ENCODE data around the gene MT4.
A peak's percentile ranks its signal among the peaks of the same experiment; 100 is the strongest.

Gene MT4

DNA sequence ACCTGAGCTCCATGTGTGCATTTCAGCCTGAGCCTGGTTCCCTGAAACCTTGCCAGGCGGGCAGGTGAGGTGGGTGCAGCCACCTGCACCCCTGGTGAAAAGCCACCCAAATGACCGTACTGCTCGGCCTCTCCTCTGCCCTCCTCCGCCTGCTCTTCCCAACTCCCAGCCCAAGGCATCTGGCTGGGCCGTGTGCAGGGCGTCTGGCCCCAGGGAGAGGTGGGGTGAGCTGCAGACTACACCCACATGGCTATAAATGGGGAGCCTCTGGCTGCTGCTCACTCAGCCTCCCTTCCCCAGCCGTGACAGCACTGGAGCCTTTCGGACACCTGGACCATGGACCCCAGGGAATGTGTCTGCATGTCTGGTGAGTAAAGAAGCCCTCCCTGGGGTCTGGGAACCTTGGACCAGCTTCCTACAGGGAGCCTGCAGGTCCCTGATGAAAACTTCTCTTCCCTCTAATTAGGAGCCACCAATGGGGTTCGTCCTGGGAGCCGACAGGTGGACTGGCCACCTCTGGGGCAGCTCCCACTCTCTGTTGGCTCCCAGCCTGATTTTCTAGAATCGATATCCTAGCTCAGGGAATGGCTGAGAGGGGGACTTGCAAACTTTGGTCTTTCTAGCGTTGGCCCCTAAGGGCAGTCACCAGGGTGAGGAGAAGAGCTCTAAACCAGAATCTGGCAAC lies at the start of gene MT4:
MT4 (plus strand) TSS at position 281 of the 685 bp plus-strand sequence; CDS start at position 337, 56 bp downstream.
- DNase-seq, result no peak

DNA sequence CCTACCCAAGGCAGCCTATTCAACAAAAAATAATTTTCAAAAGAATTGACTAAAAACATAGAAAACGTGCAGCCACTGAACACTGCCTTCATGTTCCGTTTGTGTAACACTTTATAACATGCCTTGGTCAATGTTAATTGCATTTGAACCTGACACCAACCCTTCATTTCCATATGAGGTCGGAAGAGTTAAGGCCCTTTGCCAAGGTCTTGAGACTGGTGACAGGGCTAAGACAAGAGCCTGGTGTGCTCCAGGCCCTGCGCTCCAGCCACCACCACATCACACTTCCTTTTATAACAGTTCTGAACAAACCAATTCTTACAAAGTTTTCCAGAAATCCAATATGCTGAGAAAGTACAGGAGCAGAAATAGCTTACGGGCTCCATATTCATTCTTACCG lies 49.2 kb upstream of the MT4 start:
- DNase-seq, result no peak

DNA sequence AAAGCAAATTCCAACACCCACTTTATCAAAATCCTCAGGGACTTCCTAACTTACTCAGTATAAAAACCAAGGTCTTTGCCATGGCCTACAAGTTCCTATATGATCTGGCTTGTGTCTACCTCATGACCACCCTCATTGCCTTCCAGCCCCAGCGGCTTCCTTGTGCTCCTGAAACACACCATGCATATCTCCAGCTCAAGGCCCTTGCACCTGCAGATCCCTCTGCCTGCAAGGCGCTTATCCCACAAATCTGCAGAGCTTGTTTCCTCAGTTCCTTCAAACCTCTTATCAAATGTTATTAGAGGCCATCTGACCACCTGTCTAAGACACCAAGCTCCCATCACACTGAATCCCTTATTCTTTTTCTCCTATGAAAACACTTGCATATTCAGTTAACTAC lies 47.7 kb upstream of the MT4 start:
- DNase-seq, result no peak

DNA sequence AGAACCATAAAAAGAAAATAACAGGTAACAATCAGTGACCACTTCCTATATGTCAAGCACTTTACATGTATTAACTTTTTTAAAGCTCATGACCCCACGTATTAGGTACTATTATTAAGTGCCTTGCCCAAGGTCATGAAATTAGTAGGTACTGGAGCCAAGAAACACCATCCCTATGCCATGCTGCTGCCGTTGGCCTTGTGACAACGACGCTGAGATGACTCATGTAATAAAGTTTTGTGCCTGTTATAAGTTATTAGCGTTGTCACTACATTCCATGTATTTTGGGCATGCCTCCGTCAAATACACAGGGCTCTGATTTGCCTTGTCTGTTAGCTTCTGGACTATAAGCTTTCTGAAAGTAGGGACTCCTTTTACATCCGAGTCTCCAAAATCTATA lies 46.4 kb upstream of the MT4 start:
- no peak for DNase-seq

DNA sequence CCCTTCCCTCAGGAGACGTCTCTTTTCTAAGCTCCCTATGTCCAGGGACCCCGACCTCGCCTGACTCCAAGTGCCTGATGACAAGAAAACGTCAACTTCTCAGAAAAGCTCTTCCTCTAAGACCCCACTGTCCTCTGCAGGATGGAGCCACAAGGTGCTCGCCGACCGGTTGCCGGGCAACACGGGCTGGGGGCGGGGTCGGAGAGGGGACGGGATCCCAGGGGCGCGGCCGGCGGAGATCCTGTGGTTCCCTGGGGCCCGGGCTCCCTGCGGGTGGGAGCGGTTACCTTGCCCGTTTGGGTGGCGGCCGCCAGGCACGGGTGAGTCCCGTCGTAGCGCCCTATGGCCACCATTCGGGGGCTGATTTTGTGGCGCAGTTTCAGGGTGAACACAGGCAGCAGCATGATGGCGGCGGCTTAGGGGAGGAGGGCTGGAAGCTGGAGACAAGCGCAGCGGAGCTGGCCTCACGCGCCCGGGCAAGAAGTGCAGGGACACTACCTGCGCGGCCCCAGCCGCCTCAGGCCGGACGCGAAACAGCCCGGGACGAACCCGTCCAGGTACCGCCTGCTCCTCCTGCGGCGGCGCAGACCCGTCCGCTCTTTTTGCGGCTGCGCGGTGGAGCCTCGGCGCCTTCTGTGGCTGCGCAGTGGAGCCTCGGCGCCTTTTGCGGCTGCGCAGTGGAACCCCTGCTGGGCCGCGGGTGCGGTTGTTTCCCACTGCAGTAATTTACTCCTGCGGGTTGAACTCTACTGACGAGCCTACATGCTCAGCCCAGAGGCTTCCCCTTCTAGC lies 45.2 kb upstream of the MT4 start, which contains the start of gene BBS2:
BBS2 (minus strand) TSS at position 566 of the 792 bp plus-strand sequence; CDS start at position 404, 162 bp downstream.
- DNase-seq, result peak; percentile 92 to 97 (median 95)

DNA sequence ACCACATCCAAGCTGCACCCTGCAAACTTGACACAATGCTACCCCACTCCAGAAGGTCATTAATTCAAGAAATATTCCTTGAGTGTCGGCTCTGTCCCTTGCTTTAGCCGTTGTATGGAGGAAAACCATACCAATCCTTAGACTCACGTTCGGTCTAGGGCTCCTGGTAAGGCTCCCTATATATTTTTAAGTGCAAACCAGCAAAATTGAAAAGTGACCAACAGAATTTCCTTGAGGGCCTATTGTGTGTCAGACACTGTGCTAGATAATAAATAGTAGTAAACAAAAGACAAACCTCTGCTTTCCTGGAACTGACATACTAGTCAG lies 44.7 kb upstream of the MT4 start:
- DNase-seq, result no peak

DNA sequence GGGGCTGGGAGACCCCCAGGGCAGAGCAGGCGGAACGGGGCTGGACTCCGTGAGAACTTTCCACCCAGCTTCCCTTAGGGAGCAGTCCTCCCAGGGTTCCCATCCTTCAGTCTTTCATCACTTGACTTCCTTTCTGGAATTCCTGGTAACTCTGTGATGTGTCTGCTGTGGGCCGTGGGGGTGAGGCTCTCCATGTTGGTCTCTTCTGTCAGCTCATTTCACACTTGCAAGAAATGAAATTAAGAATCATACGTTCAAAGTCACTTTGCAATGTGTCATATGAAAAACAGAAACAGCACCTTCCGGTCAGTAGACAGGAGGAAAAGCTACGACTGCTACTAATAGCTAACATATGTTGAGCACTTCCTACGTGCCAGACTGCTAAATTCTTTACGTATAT lies 39.6 kb upstream of the MT4 start:
- DNase-seq, result no peak

DNA sequence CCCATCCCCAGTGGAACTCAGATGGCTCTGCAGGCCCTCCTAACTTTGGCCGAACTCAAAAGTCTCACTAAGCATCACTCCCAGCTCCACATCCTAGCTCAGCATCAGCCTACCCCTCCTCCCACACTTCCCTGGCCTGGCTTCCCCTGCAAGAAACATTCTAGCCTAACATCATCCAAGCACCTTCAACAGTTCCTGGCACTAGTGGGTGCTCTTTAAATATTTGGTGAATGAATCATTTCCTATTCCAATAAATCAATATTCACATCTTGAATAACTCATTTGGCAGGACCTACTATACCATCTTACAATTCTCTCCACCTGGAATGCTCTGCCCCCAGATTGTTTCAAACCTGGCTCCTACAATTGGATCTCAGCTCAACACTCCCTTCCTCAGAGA lies 34.0 kb upstream of the MT4 start:
- no peak for DNase-seq

DNA sequence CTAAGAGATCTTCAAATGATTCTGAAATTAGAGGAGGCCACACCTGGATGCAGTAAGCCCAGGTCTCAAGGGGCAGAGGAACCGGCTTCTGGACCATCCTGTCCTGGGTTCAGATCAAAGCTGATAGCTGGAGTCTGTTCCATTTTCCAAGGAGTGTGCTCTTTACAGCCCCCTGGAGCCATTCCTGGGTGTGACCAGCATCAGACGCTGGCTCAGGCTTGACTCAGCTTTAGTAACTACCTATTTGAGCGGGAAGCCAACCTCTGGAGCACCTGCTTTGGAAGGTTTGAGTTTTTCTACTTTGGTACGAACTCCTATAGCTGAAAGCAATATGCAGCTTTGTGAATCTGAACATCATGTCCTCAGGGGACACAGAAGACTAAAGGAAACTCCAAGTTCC lies 32.2 kb upstream of the MT4 start:
- no peak for DNase-seq

DNA sequence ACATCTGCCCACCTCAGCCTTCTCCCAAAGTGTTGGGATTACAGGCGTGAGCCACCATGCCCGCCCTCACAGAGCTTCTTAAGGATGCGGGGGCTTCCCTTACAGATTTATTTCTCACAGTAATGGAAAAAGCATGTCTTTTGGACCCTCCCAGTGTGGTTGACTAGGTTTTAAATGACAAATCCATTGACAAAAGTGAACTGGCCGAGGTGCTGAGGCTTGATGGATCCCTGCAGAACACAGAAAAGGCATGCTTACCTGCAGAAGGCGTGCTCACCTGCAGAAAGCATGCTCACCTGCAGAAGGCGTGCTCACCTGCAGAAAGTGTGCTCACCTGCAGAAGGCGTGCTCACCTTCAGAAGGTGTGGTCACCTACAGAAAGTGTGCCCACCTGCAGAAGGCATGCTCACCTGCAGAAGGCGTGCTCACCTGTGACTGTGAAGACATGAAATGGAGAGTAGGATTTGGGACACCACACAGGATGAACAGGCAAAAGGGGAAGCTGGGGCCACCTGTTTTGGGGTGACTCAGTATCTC lies 30.0 kb upstream of the MT4 start:
- DNase-seq, result no peak

DNA sequence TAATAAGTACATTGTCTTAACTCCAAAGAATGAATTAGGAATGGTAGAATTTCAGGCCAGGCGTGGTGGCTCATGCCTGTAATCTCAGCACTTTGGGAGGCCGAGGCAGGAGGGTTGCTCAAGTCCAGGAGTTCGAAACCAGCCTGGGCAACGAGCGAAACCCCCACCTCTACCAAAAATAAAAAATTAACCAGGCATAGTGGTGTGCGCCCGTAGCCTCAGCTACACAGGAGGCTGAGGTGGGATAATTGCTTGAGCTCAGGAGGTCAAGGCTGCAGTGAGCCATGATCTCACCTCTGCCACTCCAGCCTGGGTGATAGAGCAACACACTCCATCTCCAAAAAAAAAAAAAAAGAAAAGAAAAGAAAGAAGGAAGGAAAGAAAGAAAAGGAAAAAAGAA lies 26.5 kb upstream of the MT4 start:
- DNase-seq, result no peak

DNA sequence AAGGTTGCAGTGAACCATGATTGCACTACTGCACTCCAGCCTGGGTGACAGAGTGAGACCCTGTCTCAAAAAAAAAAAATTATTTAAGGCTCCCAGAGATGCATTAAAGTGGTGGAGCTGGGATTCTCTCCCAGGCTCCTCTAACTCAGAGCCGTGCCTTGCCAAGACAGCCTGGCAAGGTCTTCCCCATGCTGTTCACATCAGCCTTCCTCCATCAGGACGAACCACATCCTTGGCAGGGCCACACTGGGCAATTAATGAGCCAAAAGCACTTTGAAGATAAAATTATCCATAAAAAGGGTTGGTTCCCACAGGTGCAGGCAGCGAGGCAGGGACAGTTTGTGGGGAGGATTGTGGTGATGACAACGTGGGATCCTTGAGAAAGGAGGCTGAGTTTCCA lies 25.2 kb upstream of the MT4 start:
- DNase-seq, result no peak

DNA sequence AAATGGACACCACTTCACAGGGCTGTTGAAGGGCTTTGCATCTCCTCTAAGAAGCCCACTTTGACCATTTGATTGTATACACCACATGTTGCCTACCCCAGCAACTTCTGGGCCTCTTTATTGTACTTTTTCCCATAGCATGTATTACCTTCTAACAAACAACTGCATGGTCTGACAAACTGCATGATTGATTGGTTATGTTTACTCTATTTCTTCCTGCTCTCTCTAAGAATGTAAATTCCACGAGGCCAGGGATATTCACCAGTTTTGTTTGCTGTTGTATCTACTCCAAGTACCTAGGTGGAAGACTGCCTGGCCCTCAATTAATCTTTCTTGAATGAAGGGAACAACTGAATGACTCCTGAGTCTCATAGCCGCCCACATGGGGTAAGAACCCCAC lies 22.8 kb upstream of the MT4 start:
- DNase-seq, result no peak

DNA sequence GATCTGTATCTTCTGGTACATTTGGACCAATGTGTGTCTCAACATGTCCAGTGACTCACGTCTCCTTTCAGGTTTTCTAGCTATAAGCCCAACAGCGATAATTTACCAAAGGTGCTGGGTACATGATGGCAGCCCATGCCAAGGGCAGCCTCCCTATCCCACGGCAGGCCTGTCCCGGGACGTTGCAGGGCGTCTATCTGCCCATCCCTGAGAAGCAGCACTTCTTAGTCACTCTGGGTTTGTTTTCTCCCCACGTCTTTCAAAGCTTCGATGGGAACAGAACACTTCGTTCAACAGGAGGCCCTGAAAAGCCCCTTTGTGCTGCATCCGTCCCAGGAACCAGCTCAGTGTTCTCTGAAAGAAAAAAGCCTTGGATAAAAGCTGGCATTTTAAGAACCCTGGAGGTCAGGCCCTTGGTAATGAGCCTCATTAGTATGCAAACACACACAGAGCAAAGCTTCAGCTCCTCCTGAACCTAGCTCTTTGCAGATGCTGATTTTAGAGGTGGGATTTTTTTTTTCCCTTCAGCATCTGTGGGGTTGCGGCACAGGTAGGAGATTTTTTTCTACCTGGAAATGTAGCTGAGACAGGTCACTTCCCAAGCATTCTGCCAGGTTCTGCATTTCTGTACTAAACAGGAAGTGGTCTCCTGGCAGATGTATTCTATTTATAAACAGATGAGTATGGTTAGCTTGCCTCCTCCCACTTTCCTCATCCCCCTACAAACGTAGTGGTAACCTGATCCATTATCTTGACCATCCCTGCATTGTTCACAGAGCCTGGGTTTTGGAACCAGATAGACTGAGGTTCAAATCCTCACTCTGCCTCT lies 17.5 kb upstream of the MT4 start:
- no peak for DNase-seq

DNA sequence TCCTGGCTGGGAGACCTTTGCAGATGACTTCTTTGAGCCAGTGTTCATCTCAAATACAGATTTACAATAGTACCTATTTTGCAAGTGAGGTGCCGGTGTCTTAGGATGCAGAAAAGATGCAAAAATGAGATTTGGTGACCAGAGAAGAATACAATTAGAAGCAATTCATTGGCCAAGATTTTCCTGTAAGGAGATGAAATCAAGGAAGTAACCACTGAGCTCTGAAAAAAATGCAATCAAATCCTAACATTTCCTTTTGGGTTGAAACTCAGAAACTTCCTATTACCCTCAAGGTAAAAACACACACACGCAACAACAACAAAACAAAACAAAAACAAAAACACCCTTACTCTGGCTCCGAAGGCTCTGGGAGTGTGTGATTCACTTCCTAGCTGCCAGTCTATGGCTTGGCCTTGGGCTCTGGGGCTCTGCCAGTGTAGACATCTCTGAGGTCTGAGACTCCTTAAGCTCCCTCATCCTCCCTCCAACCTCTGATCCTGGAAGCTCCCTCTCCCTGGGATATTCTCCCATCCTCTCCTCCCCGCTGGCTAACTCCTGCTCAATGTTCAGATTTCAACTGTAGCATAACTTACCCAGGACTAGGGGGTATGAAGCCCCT lies 16.8 kb upstream of the MT4 start:
- DNase-seq, result no peak

DNA sequence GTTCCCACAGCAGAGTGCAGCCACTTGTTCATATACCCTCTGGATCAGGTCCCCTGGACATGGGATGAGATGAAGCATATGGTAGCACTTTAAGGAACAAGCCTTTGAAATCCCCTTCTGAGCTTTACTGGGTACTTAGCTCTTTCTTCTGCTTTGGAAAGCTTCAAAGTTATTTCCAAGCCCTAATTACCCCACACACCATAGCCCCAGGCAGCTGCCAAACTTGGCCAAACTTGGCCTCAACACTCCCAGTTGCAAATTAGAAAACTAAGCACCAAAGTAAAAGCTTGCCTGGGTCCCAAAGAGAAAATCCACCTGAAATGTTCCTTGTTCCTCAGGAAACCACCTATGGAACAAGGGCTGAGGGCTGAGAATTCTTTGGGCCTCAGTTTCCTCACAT lies 15.7 kb upstream of the MT4 start:
- DNase-seq, result peak in 1 of 3 donors; percentile 6

DNA sequence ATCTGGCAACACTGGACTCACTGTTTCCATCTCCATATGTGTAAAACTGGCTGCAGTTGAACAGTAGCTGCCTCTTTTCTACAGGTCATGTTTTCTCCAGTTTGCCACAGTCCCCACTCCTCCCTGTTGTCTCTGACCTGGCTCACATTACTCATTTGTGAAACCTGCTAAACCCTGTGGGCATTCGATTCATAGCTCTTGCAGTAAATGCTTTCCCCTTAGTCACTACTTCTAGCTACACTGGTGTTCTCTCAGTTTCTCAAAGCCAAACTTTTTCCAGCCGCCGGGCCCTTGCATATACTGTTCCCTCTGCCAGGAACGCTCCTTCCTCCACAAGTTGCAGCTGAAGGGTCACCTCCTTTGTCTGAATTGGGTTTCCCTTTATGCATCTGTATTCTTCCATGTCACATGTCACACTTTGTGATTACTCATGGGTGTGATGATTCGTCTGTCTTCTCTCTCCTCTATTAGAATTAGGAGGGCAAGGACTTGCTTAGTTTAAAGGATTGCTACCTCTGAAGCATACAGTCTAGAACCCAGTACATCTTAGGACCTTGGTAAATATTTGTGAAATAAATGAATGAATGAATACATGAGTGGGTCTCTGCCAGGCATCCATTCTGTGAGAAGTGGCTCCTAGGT lies 15.0 kb upstream of the MT4 start:
- DNase-seq, result peak; percentile 15 to 51 (median 44)

DNA sequence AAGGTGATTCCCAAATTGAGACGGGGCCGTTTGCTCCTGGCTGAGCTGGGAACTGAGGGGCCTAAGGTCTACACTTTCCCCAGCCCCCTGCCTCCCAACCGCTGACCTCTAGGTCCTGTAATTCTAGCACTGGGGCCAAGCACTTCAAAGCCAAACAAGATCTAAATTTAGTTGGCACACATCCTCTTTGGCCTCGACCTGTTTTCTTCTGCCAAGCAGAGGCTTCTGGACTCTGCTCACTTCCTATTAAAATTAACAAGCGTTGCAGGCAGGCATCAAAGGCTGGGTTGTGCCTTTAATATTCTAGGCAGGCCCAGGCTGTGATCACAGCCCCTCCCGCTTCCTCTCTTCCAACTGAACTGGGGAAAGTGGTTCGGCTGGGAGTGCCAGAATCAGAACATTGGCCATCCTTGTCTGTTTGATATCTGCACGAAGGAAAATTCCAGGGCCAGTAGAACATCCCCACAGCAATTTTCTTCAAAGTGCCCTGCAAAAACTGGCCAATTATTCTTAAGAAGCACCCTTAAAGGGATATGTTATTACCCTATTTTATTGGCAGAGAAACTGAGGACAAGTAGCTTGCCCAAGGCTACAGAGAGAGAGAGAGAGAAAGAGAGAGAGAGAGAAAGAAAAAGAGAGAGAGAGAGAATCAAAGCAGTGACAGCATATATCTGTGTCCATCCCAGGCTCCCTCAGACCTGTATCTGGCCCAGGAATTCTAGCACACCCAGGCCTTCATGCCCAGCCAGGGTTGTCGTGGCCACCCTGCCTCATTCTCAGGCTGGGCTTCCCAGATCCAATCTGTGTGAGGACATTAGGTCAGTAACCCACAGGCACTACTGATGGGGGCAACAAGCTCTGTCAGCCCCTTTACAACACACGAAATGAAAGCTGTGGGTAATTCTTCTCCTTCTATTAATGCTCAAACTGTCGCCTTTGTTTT lies 12.8 kb upstream of the MT4 start:
- peak in 1 of 3 donors; percentile 7 for DNase-seq

DNA sequence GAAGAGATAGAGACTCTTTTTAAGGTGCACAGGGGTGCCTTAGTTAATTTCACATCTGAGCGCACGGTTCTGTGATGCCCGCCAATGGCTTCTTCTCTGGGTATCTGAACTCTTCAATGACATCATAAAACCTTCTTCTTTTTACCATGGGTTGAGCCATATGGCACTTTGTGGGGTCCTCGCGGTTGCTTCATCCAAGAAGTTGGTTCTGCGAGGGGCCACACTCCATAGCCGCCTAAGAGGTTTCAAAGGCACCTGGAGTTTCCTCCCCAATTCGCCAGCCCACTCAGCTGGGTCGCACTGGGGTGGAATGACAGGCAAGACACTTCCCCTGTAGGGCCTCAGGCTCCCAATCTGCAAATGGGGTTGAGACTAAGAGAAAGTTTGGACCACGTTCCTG lies 10.4 kb upstream of the MT4 start:
- no peak for DNase-seq

DNA sequence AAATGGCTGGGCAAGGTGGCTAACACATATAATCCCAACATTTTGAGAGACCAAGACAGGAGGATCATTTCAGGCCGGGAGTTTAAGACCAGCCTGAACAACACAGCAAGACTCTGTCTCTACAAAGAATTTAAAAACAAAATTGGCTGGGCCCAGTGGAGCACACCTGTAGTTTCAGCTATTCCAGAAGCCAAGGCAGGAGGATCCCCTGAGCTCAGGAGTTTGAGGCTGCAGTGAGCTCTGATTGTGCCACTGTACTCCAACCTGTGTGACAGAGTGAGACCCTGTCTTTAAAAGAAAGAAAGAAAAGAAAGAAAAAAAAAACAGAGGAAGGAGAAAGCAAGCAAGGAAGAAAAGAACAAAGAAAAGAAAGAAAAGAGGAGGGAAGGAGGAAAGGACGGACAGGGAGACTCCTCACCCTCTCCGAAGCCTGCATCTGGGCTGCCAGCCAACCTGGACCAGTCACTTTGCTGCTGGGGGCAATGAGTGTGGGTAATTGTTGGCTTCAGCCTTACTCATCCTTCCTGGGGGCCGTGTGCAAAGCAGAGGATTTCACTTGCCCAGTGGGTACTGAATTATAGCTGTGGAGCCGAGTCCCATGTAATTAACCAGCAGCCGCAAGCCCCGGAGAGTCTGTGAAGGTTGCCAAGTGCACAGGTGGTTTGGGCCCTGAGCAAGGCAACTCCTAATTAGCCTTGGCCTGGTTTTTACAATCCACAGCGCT lies 6.7 kb upstream of the MT4 start:
- no peak for DNase-seq

DNA sequence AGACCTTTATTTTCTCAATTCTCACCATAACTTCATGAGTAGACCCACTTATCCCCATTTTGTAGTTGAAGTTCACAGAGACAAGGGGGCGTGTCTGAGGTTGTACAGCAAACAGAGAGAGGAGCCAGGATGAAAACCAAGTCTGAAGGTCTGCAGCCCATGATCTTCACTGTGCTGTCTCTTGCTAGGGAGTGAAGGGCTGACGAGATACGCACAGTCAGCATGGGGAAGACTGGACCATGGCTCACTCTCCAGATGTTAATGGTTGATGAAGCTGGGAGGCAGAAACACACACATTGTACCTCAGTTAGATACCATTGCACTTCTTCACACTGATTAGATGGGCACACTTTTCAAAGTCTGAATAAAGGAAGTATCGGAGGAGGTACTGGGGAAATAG lies 5.8 kb upstream of the MT4 start:
- no peak for DNase-seq

All from suppressor macrophage treated with lipopolysaccharide for 1 hour (primary cell).